SW 1271 (cell line): ENCODE data around the gene GBF1.

ENCODE experiments used
- DNase-seq, 2 experiments: peaks; one replicate each; lab custom pipeline; 2025; lab: John Stamatoyannopoulos, UW

GBF1 gene

GRCh38 chr10:102354451-102354850, 109.1 kb downstream of the GBF1 start:
- no peak for DNase-seq

DNA sequence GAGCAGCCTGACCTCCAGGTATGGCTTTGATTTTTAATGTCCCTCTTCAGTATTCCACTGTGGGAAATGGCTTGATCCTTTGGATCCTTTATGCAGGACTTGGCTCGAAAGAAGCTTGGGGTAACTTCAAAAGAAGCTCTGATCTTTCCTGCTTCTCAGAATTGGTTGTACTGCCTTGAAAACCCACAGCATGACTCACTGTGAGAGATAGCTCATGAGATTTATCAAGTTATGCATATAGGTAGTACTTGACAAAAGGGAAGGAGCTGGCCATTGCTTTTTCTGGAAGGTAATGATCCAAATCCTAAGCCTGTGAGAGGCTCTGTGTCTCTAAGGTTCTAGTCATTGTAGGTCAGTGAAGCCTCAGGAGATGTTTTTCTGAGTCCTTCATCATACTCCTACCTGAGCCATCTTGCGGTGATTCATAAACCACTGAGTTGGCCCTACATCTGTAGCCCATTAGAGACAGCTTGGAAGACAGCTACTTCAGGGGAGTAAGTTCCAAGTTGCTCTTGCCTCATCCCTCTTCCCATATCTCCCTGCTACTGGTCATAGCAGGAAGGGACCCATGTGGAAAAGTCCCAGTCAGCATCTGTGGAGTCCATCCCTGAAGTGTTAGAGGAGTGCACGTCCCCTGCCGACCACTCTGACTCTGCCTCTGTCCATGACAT, 113.5 kb downstream of the GBF1 start:
- no peak for DNase-seq

GRCh38 chr10:102367441-102367840, 122.1 kb downstream of the GBF1 start:
- no peak for DNase-seq

DNA sequence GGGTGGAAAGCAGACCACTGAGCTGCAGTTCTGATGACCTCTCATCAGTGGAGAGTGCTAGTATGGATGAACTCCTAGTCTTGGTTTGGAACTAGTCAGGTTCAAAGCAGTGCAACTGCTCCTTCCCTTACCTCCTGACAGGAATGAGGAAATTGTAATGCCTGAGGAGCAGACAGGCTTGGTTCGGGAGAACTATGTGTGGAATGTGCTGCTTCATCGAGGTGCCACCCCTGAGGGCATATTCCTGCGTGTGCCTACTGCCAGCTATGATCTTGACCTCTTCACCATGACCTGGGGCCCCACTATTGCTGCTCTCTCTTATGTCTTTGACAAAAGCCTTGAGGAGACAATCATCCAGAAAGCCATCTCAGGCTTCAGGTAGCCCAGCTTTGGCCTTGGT, 122.7 kb downstream of the GBF1 start:
- no peak for DNase-seq

DNA sequence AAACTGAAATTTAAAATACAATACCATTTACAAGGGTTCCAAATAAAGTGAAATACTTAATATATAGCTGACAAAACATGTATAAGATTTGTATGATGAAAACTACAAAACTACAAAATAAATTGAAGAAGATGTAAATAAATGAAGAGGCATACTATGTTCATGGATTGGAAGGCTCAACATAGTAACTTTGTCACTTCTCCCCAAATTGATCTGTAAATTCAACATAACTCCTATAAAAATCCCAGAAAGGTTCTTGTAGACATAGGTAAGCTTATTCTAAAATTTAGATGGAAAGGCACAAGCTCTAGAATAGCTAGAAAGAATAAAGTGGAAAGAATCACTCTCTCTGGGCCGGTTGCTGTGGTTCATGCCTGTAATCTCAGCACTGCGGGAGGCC, 126.0 kb downstream of the GBF1 start:
- no peak for DNase-seq

- no peak for DNase-seq
Measured at GRCh38 chr10:102375250-102375649, 129.9 kb downstream of the GBF1 start.

DNA sequence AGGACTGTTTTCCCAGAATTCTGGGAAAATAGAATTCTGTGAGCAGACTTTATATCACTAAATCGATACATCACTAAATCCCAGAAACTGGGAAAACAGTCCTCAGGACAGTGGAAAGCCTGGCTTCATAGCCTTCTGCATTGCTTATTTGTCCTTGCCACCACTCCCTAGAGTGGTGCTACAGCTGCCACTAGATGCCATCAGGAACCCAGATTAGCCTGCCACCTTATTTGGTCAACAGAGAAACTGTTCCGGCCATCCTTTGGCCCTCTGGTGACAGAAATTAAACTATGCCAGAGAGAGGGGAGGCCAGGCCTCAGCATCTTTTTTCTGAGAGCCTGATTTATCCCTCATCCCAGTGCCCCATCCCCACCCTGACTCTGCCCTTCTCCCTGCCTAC, 130.5 kb downstream of the GBF1 start:
- no peak for DNase-seq

DNA sequence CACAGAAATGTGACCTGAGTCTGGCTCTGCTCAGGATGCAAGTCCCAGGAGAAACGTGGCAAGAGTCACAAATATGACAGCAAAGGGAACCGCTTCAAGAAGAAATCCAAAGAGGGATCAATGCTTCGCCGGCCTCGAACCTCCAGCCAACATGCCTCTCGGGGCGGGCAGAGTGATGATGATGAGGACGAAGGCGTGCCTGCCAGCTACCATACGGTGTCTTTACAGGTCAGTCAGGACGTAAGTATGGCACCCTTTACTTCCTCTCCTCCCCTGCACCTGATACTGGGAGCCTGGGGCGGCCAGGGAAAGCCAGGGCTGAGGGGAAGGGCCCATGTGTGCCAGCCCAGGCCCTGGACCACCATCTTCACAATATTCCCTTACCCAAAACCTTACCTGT, 131.6 kb downstream of the GBF1 start:
- no peak for DNase-seq

GRCh38 chr10:102379383-102379782, 134.1 kb downstream of the GBF1 start:
- DNase-seq: no peak

DNA sequence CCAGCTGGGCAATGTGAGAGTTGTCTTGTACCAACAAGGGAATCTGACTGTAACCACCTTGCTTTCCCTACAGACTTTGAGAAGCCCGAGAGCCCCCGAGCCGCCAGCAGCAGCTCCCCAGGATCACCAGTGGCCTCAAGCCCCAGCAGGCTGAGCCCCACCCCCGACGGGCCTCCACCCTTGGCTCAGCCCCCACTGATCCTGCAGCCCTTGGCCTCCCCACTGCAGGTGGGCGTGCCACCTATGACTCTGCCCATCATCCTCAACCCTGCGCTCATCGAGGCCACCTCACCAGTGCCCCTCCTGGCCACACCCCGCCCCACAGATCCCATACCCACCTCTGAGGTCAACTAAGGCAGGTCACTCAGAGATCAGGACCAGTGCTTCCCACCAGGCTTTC, 136.7 kb downstream of the GBF1 start:
- DNase-seq: no peak

DNA sequence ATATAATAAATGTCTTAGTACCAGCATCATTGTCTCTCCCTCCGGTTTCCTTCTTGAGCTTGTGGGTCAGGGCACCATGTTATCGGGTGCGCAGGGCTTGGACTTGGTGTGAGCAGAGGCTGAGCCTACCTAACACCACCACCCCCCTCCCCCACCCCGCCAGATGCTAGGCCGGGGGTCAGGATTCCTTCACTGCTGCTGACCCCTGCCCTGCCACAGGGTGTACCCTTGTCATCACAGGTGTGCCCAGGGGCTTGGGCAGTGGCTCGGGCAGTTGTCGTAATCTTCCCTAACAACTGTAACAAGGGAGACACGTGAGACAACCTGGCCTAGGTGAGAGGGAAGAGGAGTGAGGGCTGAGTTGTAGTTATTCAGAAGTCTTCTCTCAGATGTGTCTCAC, 137.5 kb downstream of the GBF1 start:
- no peak for DNase-seq

DNA sequence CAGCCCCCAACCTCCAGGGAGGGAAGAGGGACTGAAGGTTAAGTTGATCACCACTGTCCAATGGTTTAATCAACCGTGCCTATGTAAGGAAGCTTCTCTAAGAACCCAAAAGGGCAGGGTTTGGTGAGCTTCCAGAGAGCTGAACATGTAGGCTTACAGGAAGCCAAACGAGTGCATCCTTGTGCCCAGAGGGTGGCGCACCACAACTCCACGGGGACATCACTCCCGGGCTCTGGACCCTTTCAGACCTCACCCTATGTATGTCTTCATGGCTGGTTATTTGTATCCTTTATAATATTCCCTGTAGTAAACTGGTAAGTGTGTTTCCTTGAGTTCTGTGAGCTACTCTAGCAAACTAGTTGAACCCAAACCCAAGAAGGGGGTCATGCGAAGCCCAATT, 138.7 kb downstream of the GBF1 start:
- no peak for DNase-seq

DNA sequence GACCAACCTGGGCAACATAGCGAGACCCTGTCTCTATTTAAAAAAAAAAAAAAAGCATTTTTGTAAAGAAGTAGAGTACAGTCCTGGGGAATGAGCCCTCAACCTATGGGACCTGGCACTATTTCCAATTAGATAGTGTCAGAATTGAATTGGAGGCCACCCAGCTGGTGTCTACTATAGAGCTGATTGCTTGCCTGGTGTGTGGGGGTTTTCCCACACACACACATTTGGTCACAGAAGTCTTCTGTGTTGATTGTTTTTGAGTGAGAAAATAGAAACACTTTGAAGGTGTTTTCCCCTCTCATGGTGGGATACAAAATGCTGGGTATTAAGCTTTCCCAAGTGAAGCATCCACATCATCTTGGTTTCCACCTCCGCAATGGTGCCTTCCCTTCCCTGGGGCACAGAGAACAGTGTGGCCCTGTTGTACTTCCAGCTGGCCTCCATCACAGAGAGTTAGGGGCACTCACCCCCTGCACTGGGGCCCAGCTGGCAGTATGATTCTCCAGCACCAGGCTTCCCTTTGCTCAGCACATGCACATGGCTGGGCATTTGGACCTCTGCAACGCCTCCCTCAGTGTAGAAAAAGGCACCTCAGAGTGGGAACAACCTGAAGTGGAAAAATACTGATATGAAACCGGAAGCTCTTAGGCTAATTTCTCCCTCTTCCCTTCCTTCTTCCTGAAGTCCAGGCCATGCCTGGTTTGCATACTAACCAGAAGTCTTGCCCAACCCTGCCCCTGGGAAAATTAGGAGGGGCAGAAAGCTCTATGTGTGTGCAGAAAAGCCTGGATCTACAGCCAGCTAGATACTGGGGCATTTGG, 139.5 kb downstream of the GBF1 start:
- no peak for DNase-seq

DNA sequence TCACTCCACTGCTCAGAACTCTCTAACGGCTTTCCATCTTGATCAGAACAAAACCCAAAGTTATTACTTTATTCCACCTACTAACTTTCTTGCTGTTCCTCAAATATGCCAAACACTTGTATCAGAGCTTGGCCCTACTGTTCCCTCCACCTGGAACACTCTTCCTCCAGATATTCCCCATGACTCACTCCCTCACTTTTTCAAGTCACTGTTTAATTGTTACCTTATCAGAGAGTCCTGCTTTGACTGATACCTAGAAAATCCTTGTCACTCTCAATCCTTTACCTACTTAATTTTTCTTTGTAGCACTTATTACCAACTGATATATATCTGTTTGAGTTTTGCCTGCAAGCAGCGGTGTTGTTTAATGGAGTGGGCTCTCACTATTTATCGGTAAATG, 144.6 kb downstream of the GBF1 start:
- no peak for DNase-seq

GRCh38 chr10:102392306-102392705, 147.0 kb downstream of the GBF1 start:
- DNase-seq: no peak

DNA sequence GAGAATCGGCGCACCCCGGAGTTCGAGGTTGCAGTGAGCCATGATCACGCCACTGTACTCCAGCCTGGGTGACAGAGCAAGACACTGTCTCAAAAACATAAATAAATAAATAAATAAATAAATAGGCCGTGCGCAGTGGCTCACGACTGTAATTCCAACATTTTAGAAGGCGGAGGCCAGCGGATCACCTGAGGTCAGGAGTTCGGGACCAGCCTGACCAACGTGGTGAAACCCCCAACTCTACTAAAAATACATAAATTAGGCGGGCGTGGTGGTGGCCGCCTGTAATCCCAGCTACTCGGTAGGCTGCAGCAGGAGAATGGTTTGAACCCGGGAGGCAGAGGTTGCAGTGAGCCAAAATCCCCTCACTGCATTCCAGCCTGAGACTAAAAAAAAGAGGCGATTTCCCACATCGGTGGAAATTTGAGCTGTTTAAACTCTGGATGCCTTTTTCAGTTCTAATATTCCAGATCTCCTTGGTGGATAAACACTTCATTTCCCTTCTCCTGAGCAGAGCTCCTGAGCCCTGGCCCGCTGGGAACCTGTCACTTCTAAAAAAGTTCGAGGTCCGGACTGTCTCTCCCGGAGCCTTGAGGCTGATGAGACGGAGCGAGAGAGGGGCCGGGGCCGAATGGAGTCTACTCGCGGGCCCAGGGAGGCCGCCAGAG, 148.2 kb downstream of the GBF1 start:
- DNase-seq: no peak

DNA sequence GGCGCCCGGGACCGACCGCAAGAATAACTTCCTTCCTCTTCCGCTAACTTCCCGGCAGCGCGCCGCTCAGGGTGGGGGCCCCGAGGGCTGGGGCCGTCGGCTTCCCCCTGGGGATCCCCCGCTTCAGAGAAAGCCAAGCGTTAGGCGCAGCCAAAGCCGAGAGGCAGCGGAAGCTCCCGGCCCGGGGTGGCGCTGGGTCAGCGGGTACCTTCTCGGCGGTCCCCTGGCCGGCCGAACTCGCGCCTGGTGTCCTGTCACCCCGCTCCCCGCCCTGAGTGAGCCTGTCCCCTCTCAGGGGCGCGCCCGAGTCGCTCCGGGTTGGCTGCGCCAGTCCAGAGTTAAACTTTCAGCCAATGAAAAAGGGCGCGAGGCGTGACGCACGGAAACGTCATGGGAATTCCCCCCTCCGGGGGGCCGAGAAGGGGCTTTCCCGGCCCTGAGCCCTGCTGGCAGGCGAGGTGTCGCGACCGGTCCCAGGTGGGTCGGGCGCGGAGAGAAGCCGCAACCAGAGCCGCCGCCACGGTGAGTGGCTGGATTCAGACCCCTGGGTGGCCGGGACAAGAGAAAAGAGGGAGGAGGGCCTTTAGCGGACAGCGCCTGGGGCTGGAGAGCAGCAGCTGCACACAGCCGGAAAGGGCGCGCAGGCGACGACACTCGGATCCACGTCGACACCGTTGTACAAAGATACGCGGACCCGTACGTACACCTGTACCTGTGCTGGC, 148.9 kb downstream of the GBF1 start:
- DNase-seq: peak; percentile 78 to 87

DNA sequence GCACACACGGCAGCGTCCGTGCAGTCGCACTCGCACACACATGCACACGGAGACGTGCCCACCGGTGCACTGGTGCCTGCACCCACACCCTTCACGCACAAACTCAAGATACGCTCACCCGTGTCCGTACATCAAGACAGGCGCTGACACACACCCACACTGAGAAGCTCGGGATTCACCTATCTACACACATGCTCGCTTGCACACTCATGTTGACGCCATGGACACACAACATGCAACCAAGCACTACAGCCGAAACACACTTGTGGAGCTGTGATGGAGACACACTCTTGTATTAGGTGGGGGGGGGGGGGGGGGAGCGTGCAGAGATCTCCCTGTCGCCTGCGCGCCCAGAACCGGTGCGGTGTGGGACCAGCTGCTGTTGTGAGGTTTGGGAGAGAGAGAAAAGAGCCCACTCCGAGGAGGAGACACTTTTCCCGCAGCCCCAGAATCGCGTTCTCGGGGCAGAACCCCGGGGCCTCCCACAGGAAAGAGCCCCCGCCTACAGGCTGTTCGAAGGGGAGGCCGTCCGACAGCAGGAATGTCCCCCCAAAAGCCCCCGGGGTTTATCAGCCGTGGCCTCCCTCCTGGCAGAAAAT, 149.6 kb downstream of the GBF1 start:
- no peak for DNase-seq

DNA sequence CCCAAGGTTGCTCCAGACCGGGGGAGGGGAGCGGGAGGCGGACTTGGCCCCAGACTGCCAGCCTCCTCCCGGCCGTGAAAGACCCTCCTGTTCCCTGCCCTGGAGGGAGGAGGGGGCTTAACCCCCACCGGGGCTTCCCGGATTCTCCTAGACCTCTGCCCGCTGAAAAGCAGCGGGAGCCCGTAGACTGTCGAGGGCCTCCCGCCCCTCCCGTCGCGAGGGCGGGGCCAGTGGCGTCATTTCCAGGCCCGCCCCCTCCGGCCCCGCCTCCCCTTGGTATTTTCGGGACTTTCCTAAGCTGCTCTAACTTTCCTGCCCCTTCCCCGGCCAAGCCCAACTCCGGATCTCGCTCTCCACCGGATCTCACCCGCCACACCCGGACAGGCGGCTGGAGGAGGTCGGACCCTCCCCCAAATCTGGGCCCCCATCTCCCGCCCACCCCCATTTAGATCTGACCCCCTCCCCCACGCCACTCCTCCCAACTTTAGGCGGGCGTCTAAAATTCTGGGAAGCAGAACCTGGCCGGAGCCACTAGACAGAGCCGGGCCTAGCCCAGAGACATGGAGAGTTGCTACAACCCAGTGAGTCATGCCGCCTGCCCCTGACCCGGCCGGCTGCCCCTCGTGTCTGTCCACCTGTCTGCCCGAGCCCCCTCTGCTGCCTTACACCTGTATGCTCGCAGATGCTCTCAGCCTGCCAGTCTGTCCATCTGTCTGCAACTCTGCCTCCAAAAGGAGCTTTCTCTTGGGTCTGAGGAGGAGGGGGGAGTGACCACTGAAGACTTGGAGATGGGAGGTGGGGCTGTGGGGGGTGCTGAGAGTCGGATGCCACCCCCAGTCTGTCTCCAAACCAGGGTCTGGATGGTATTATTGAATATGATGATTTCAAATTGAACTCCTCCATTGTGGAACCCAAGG, 150.3 kb downstream of the GBF1 start, which contains the start of gene NFKB2:
NFKB2 (plus strand) TSS at position 306 of the 917 bp plus-strand sequence; CDS start at position 561, 255 bp downstream.
- DNase-seq: peak; percentile 53 to 73

DNA sequence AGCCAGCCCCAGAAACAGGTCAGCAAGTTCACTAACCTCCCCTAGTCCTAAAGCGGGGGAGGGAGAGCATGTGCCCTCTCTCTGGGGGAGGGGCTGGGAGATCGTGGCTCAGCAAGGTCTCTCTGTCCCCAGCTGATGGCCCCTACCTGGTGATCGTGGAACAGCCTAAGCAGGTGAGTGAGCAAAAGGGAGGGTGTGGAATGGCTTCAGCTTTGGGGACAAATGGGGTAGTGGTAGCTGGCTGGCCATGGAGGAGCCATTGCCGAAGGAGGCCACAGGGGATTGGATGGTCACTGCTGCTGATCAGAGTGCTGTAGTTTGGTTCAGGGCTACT, 151.0 kb downstream of the GBF1 start:
- DNase-seq: no peak

GRCh38 chr10:102396730-102397151, 151.4 kb downstream of the GBF1 start:
- no peak for DNase-seq
